Thoracic aorta (tissue), 2 donors: ENCODE data around the gene STOM. TPM values are rescaled to one million over a fixed set of nuclear protein-coding genes. Genes with fewer than 3 reads are reported as not detected.

Experiments used
- ATAC-seq: fragments of 150-250 bp; one replicate; pipeline ENCODE4 v1.8.0; 2017; ENCODE audit warnings: low read depth; ENCODE audit not compliant: insufficient number of reproducible peaks, low FRiP score
- DNase-seq: peaks from one replicate; pipeline ENCODE4 v3.0.0-alpha.2; 2020; ENCODE audit warnings: low spot score
- H3K27ac ChIP-seq, 2 donors: fragments of 200-600 bp; sonication (generic); 1 replicate in 1 of 2; 2 replicates in 1 of 2; pipeline ENCODE4 v1.5.1; 2016; ENCODE audit warnings: mild to moderate bottlenecking in 2 of 2, moderate library complexity in 2 of 2
- H3K27me3 ChIP-seq: fragments of 200-600 bp; sonication (generic); replicated peaks from 2 replicates; pipeline ENCODE4 v1.6.0; 2016; ENCODE audit warnings: mild to moderate bottlenecking; ENCODE audit not compliant: insufficient read depth
- H3K36me3 ChIP-seq: fragments of 200-600 bp; sonication (generic); one replicate; pipeline ENCODE4 v1.5.1; 2016
- H3K4me1 ChIP-seq, 2 donors: fragments of 200-600 bp; sonication (generic); 1 replicate in 1 of 2; 2 replicates in 1 of 2; pipeline versions ENCODE4 v1.5.1 to v1.6.0; 2016; ENCODE audit warnings: low read depth in 2 of 2, mild to moderate bottlenecking in 1 of 2; ENCODE audit not compliant: control insufficient read depth in 1 of 2
- H3K4me3 ChIP-seq: fragments of 200-600 bp; sonication (generic); 2 replicates; pipeline ENCODE4 v1.5.1; 2016; ENCODE audit warnings: mild to moderate bottlenecking
- H3K9me3 ChIP-seq: fragments of 200-600 bp; sonication (generic); 2 replicates; pipeline ENCODE4 v1.5.1; 2016
- CTCF ChIP-seq: fragments of 200-600 bp; sonication (generic); IDR thresholded peaks from one replicate; pipeline ENCODE4 v1.5.1; 2019; ENCODE audit warnings: antibody characterized with exemption
- total RNA-seq, 2 donors: library from RNA; depleted of rRNA; stranded (reverse); fragments of >200 nt; gene quantifications; one replicate each; pipeline versions ENCODE4 v1.1.0 to v1.2.3, GENCODE V29; 2016

Gene STOM
- total RNA-seq, 2 donors from 2014 or later: 177 to 344 TPM

- peak overlapping the region; percentile 96 to 97 for H3K27ac ChIP-seq
- no peak overlapping the region for H3K4me3 ChIP-seq
- DNase-seq (no peak), ATAC-seq (no peak)
- no peaks in the 10 kb centered on the region for H3K27me3 ChIP-seq
- H3K9me3 ChIP-seq: no peaks in the 10 kb centered on the region
- no peak for TF ChIP-seq CTCF
- H3K36me3 ChIP-seq: peaks cover 59% of the 10 kb centered on the region
- peaks cover 28 to 91% of the 10 kb centered on the region in 2 donors for H3K4me1 ChIP-seq
Observed at GRCh38 chr9:121324316-121324715, 45.7 kb downstream of the STOM start.

GRCh38 chr9:121323449-121324151 is 46.5 kb downstream of the STOM start:
- Histone ChIP-seq H3K4me3 (no peak overlapping the region), H3K27me3 (no peaks in the 10 kb centered on the region), H3K27ac (peak overlapping the region; percentile 96 to 97), H3K36me3 (peaks cover 57% of the 10 kb centered on the region), H3K9me3 (no peaks in the 10 kb centered on the region), H3K4me1 (peaks cover 33 to 92% of the 10 kb centered on the region in 2 donors)
- no peak for TF ChIP-seq CTCF
- DNase-seq (no peak), ATAC-seq (no peak)

- DNase-seq: no peak
- H3K4me1 ChIP-seq: peaks cover 34 to 93% of the 10 kb centered on the region in 2 donors
Observed at GRCh38 chr9:121322737-121323448, 47.2 kb downstream of the STOM start.

GRCh38 chr9:121322037-121322736 is 47.9 kb downstream of the STOM start:
- ATAC-seq (peak; percentile 37), DNase-seq (no peak)
- Histone ChIP-seq H3K4me3 (no peak overlapping the region), H3K9me3 (no peaks in the 10 kb centered on the region), H3K27ac (peak overlapping the region; percentile 96 to 97), H3K36me3 (peaks cover 52% of the 10 kb centered on the region), H3K4me1 (peaks cover 33 to 94% of the 10 kb centered on the region in 2 donors), H3K27me3 (no peaks in the 10 kb centered on the region)
- TF ChIP-seq CTCF: no peak

More at GRCh38 chr9:121322737-121323448, 47.2 kb downstream of the STOM start:
- TF ChIP-seq CTCF: no peak
- peaks cover 57% of the 10 kb centered on the region for H3K36me3 ChIP-seq
- no peaks in the 10 kb centered on the region for H3K27me3 ChIP-seq
- peak overlapping the region; percentile 96 to 97 for H3K27ac ChIP-seq
- no peaks in the 10 kb centered on the region for H3K9me3 ChIP-seq
- no peak for ATAC-seq
- no peak overlapping the region for H3K4me3 ChIP-seq

- no peak overlapping the region for H3K4me3 ChIP-seq
- no peak for TF ChIP-seq CTCF
- DNase-seq (no peak), ATAC-seq (no peak)
- peaks cover 55% of the 10 kb centered on the region for H3K36me3 ChIP-seq
- no peaks in the 10 kb centered on the region for H3K27me3 ChIP-seq
- peaks cover 29 to 94% of the 10 kb centered on the region in 2 donors for H3K4me1 ChIP-seq
- no peaks in the 10 kb centered on the region for H3K9me3 ChIP-seq
- peak overlapping the region; percentile 96 to 97 for H3K27ac ChIP-seq
Observed at GRCh38 chr9:121321016-121321503, 49.0 kb downstream of the STOM start.
